Breast epithelium (tissue), 4 donors: Measurements from ENCODE around the gene SLC46A3. TPM values are rescaled to one million over a fixed set of nuclear protein-coding genes. Genes with fewer than 3 reads are reported as not detected.

Experiments used
- DNase-seq, 2 donors: peaks; one replicate each; pipeline ENCODE4 v3.0.0-alpha.2; 2019; ENCODE audit warnings: low spot score in 2 of 2
- H3K27ac ChIP-seq, 2 donors: fragments of 200-600 bp; sonication (generic) in 1 of 2; one replicate each; pipeline ENCODE4 v1.5.1; 2016 to 2019; ENCODE audit warnings: mild to moderate bottlenecking in 1 of 2
- H3K27me3 ChIP-seq, 2 donors: fragments of 200-600 bp; sonication (generic) in 1 of 2; one replicate each; pipeline versions ENCODE4 v1.5.1 to v1.6.0; 2017 to 2019; ENCODE audit warnings: control low read depth in 1 of 2, mild to moderate bottlenecking in 1 of 2
- H3K36me3 ChIP-seq: fragments of 200-600 bp; one replicate; pipeline ENCODE4 v1.5.1; 2019
- H3K4me1 ChIP-seq, 2 donors: fragments of 200-600 bp; sonication (generic); one replicate each; pipeline ENCODE4 v1.5.1; 2016 to 2019; ENCODE audit warnings: control low read depth in 1 of 2
- H3K4me3 ChIP-seq, 3 donors: fragments of 200-600 bp; sonication (generic); 1 replicate in 2 of 3; 2 replicates in 1 of 3; pipeline ENCODE4 v1.5.1; 2016 to 2019; ENCODE audit warnings: mild to moderate bottlenecking in 3 of 3, moderate library complexity in 2 of 3
- H3K9me3 ChIP-seq, 2 donors: fragments of 200-600 bp; sonication (generic) in 1 of 2; one replicate each; pipeline ENCODE4 v1.5.1; 2016 to 2019; ENCODE audit warnings: control low read depth in 1 of 2
- POLR2A ChIP-seq: fragments of 450-650 bp; IDR thresholded peaks from one replicate; pipeline ENCODE4 v1.6.1; 2016; ENCODE audit warnings: antibody characterized with exemption, mild to moderate bottlenecking, moderate library complexity
- POLR2AphosphoS5 ChIP-seq, 3 donors: sonication (generic); formaldehyde crosslinking; IDR thresholded peaks; one replicate each; pipeline ENCODE4 v1.6.1; 2017; ENCODE audit warnings: antibody characterized with exemption in 3 of 3
- intact Hi-C: fragments of 100-400 bp; cut with DNase I; formaldehyde crosslinking; loops from one replicate; pipeline ENCODE4 v1.15.1; 2023; ENCODE audit warnings: low total_unique reads
- total RNA-seq, 3 donors: library from RNA; depleted of rRNA; stranded (reverse); fragments of >200 nt; gene quantifications; one replicate each; pipeline ENCODE4 v1.1.0, GENCODE V29; 2016
- TF ChIP-seq, protein P1 (sequence below), 3 donors: fragments of 450-650 bp; IDR thresholded peaks; one replicate each; pipeline ENCODE4 v1.5.1; 2016 to 2017; ENCODE audit warnings: antibody characterized with exemption in 3 of 3, mild to moderate bottlenecking in 3 of 3, moderate library complexity in 3 of 3

The SLC46A3 gene, protein sequence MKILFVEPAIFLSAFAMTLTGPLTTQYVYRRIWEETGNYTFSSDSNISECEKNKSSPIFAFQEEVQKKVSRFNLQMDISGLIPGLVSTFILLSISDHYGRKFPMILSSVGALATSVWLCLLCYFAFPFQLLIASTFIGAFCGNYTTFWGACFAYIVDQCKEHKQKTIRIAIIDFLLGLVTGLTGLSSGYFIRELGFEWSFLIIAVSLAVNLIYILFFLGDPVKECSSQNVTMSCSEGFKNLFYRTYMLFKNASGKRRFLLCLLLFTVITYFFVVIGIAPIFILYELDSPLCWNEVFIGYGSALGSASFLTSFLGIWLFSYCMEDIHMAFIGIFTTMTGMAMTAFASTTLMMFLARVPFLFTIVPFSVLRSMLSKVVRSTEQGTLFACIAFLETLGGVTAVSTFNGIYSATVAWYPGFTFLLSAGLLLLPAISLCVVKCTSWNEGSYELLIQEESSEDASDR
- 10 to 100 TPM; 17.1 to 29.7 (median 25.6) TPM for total RNA-seq

GRCh38 chr13:28718543-28719226 is at the start of gene SLC46A3:
Gene SLC46A3 (minus strand): TSS chr13:28718970. CDS start chr13:28717998, 972 bp downstream.
- Histone ChIP-seq H3K4me3 (peak within 1 kb of the TSS; percentile 70 to 78 (median 73)), H3K27me3 (no peaks in the 10 kb centered on the region), H3K4me1 (no peaks in the 10 kb centered on the region), H3K27ac (peak within 1 kb of the TSS; percentile 91 to 92), H3K9me3 (no peaks in the 10 kb centered on the region), H3K36me3 (no peaks in the 10 kb centered on the region)
- TF ChIP-seq POLR2AphosphoS5 (IDR thresholded peaks at IDR 0.05) = peak; percentile 55 to 77 (median 75)
- TF ChIP-seq, protein P1, sequence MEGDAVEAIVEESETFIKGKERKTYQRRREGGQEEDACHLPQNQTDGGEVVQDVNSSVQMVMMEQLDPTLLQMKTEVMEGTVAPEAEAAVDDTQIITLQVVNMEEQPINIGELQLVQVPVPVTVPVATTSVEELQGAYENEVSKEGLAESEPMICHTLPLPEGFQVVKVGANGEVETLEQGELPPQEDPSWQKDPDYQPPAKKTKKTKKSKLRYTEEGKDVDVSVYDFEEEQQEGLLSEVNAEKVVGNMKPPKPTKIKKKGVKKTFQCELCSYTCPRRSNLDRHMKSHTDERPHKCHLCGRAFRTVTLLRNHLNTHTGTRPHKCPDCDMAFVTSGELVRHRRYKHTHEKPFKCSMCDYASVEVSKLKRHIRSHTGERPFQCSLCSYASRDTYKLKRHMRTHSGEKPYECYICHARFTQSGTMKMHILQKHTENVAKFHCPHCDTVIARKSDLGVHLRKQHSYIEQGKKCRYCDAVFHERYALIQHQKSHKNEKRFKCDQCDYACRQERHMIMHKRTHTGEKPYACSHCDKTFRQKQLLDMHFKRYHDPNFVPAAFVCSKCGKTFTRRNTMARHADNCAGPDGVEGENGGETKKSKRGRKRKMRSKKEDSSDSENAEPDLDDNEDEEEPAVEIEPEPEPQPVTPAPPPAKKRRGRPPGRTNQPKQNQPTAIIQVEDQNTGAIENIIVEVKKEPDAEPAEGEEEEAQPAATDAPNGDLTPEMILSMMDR (IDR thresholded peaks at IDR 0.05) = no peak
- peak; percentile 11 for TF ChIP-seq POLR2A
- intact Hi-C loops = no loop called here
- DNase-seq = peak; percentile 95 to 97

DNA sequence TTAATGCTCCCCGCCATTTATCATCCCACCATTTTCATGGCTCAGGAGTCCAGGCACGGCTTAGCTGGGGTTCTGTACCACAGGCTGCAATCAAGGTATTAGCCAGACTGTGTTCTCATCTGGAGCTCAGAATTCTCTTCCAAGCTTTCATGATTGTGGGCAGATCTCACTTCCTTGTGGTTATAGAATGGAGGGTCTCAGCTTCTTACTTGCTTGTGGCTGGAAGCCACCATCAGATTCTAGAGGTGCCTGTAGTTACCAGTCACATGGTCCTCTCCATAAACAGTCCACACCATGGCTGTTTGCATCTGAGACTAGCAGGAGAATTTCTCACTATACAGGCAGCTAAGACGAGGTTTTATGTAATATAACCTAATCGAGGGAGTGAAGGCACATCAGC is 45.1 kb upstream of the SLC46A3 start:
- TF ChIP-seq POLR2A (no peak), POLR2AphosphoS5 (IDR thresholded peaks at IDR 0.05) (no peak)
- TF ChIP-seq, protein P1 (IDR thresholded peaks at IDR 0.05) = no peak
- Histone ChIP-seq H3K27me3 (no peaks in the 10 kb centered on the region), H3K4me1 (no peaks in the 10 kb centered on the region), H3K36me3 (no peaks in the 10 kb centered on the region), H3K9me3 (peaks cover 7 to 9% of the 10 kb centered on the region in 2 donors), H3K27ac (no peak overlapping the region), H3K4me3 (no peak overlapping the region)
- no peak for DNase-seq
- intact Hi-C loops = no loop called here

GRCh38 chr13:28761586-28761985 is 42.8 kb upstream of the SLC46A3 start:
- Histone ChIP-seq H3K36me3 (no peaks in the 10 kb centered on the region), H3K27ac (no peak overlapping the region), H3K4me1 (no peaks in the 10 kb centered on the region), H3K9me3 (peaks cover 4 to 18% of the 10 kb centered on the region in 2 donors), H3K4me3 (no peak overlapping the region), H3K27me3 (no peaks in the 10 kb centered on the region)
- intact Hi-C loops = no loop called here
- DNase-seq = no peak
- TF ChIP-seq, protein P1 (IDR thresholded peaks at IDR 0.05) = no peak
- TF ChIP-seq POLR2AphosphoS5 (IDR thresholded peaks at IDR 0.05) = no peak
- no peak for TF ChIP-seq POLR2A

DNA sequence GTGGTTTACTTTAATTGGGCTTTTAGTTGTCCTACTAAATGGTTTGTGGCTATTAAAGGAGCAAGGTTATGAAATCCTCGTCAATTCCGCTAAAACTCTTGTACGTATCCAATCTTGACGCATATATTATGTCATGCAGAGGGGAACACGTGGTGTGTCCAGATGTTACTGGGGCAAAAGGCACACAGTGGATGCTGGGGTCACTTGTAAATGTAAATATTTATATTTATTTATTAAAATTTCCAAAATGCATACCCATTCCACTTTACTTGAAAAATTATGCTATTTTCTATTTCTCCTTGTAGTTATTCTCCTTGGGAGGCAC is 36.7 kb upstream of the SLC46A3 start:
- no peak for TF ChIP-seq POLR2AphosphoS5 (IDR thresholded peaks at IDR 0.05)
- no peak for TF ChIP-seq POLR2A
- TF ChIP-seq, protein P1 (IDR thresholded peaks at IDR 0.05) = no peak
- Histone ChIP-seq H3K27ac (no peak overlapping the region), H3K9me3 (peaks cover 4 to 18% of the 10 kb centered on the region in 2 donors), H3K4me1 (no peaks in the 10 kb centered on the region), H3K36me3 (no peaks in the 10 kb centered on the region), H3K27me3 (no peaks in the 10 kb centered on the region), H3K4me3 (no peak overlapping the region)
- intact Hi-C loops = no loop called here
- no peak for DNase-seq
